GM23338 (cell line): ENCODE results near the gene GLS. TPM values are rescaled to one million over a fixed set of nuclear protein-coding genes. Genes with fewer than 3 reads are reported as not detected.

Source experiments
- ATAC-seq: fragments of 200-7000 bp; cut with Tn5 transposase; 3 replicates; pipeline ENCODE4 v1.9.1; 2020
- DNase-seq: peaks from one replicate; pipeline ENCODE4 v3.0.0-alpha.2; 2015; ENCODE audit warnings: low spot score
- H2AFZ ChIP-seq: fragments of 200-600 bp; sonication (generic); 2 replicates; pipeline ENCODE4 v1.8.0; 2016; ENCODE audit warnings: antibody characterized with exemption, mild to moderate bottlenecking, moderate library complexity
- H3F3A ChIP-seq: fragments of 200-600 bp; sonication (generic); replicated peaks from 2 replicates; pipeline ENCODE4 v1.8.0; 2017; ENCODE audit warnings: antibody characterized with exemption, mixed run types, low read depth
- H3K27ac ChIP-seq: fragments of 200-600 bp; sonication (generic); 2 replicates; pipeline ENCODE4 v1.6.1; 2016; ENCODE audit warnings: low read depth
- H3K27me3 ChIP-seq: fragments of 200-600 bp; sonication (generic); 2 replicates; pipeline ENCODE4 v1.8.0; 2016; ENCODE audit warnings: mild to moderate bottlenecking, mixed run types, moderate library complexity; ENCODE audit not compliant: insufficient read depth
- H3K36me3 ChIP-seq: fragments of 200-600 bp; sonication (generic); 2 replicates; pipeline ENCODE4 v1.8.0; 2016; ENCODE audit warnings: mild to moderate bottlenecking; ENCODE audit not compliant: insufficient read depth
- H3K4me1 ChIP-seq: fragments of 200-600 bp; sonication (generic); 2 replicates; pipeline ENCODE4 v1.8.0; 2016; ENCODE audit warnings: mild to moderate bottlenecking, moderate library complexity; ENCODE audit not compliant: insufficient read depth
- H3K4me2 ChIP-seq: fragments of 200-600 bp; sonication (generic); 2 replicates; pipeline ENCODE4 v1.7.1; 2017; ENCODE audit warnings: mixed run types
- H3K4me3 ChIP-seq: fragments of 200-600 bp; sonication (generic); 2 replicates; pipeline ENCODE4 v1.6.1; 2016; ENCODE audit warnings: mixed run types
- H3K79me2 ChIP-seq: fragments of 200-600 bp; sonication (generic); replicated peaks from 2 replicates; pipeline ENCODE4 v1.8.0; 2017; ENCODE audit warnings: mild to moderate bottlenecking; ENCODE audit not compliant: insufficient read depth
- H3K9me2 ChIP-seq: fragments of 200-600 bp; sonication (generic); 2 replicates; pipeline ENCODE4 v1.8.0; 2017; ENCODE audit not compliant: insufficient read depth
- H4K20me1 ChIP-seq: fragments of 200-600 bp; sonication (generic); replicated peaks from 2 replicates; pipeline ENCODE4 v1.8.0; 2017; ENCODE audit warnings: mild to moderate bottlenecking; ENCODE audit not compliant: insufficient read depth
- H3K27ac Mint-ChIP-seq: 2 replicates; pipeline ENCODE4 v1.8.0; 2020; ENCODE audit warnings: inconsistent platforms, mild to moderate bottlenecking, moderate library complexity, mixed read lengths
- H3K27me3 Mint-ChIP-seq: 3 replicates; pipeline ENCODE4 v1.8.0; 2022; ENCODE audit warnings: low read depth, mild to moderate bottlenecking, moderate library complexity, mixed read lengths, inconsistent platforms; ENCODE audit not compliant: insufficient read depth, poor library complexity
- H3K36me3 Mint-ChIP-seq: 3 replicates; pipeline ENCODE4 v1.8.0; 2021; ENCODE audit warnings: low read depth, mild to moderate bottlenecking, inconsistent platforms, moderate library complexity, mixed read lengths
- H3K4me1 Mint-ChIP-seq: 3 replicates; pipeline ENCODE4 v1.8.0; 2020; ENCODE audit warnings: mild to moderate bottlenecking, inconsistent platforms, mixed read lengths
- H3K4me3 Mint-ChIP-seq: 3 replicates; pipeline ENCODE4 v1.8.0; 2021; ENCODE audit warnings: moderate library complexity, mild to moderate bottlenecking, inconsistent platforms, mixed read lengths
- H3K9me3 Mint-ChIP-seq: 3 replicates; pipeline ENCODE4 v1.8.0; 2020; ENCODE audit warnings: moderate library complexity, mild to moderate bottlenecking, inconsistent platforms, mixed read lengths
- CREB1 ChIP-seq: fragments of 250-450 bp; sonication (Bioruptor Pico); IDR thresholded peaks from 2 replicates; pipeline ENCODE4 v1.5.0; 2020; ENCODE audit warnings: low read depth, mild to moderate bottlenecking, moderate library complexity
- CTCF ChIP-seq, 2 experiments: fragments of 200-600 bp in 1 of 2; sonication (generic) in 1 of 2; conservative IDR thresholded peaks; 2 replicates each; pipeline versions ENCODE4 v1.5.1 to v1.6.1; 2016 to 2017; ENCODE audit warnings: antibody characterized with exemption in 2 of 2, low read depth in 2 of 2, mild to moderate bottlenecking in 2 of 2, moderate library complexity in 1 of 2
- ETS1 ChIP-seq: IDR thresholded peaks from 2 replicates; pipeline ENCODE4 v1.6.1; 2016; ENCODE audit warnings: antibody characterized with exemption
- EZH2phosphoT487 ChIP-seq: fragments of 200-600 bp; sonication (generic); IDR thresholded peaks from one replicate; pipeline ENCODE4 v1.8.1; 2018; ENCODE audit warnings: antibody characterized with exemption; ENCODE audit not compliant: unreplicated experiment
- JUNB ChIP-seq: IDR thresholded peaks from one replicate; pipeline ENCODE4 v1.6.1; 2016; ENCODE audit warnings: antibody characterized with exemption; ENCODE audit not compliant: unreplicated experiment
- NANOG ChIP-seq: IDR thresholded peaks from 2 replicates; pipeline ENCODE4 v1.6.1; 2016; ENCODE audit warnings: antibody characterized with exemption, borderline replicate concordance
- POLR2AphosphoS5 ChIP-seq: IDR thresholded peaks from 2 replicates; pipeline ENCODE4 v1.6.1; 2016; ENCODE audit warnings: antibody characterized with exemption, low read depth
- STAT1 ChIP-seq: IDR thresholded peaks from one replicate; pipeline ENCODE4 v1.6.1; 2016; ENCODE audit warnings: antibody characterized with exemption; ENCODE audit not compliant: unreplicated experiment
- ZNF114 ChIP-seq: fragments of 250-450 bp; sonication (Bioruptor Pico); IDR thresholded peaks from 2 replicates; pipeline ENCODE4 v1.5.0; 2020; ENCODE audit warnings: mild to moderate bottlenecking, moderate library complexity
- ZNF331 ChIP-seq: fragments of 250-450 bp; sonication (Bioruptor Pico); IDR thresholded peaks from 2 replicates; pipeline ENCODE4 v1.5.0; 2020; ENCODE audit warnings: low read depth, mild to moderate bottlenecking, moderate library complexity
- polyA plus RNA-seq: library from polyadenylated mRNA; unstranded; fragments of >200 nt; fragmentation: Nextera tagmentation; extraction: Ambion mirVana; gene quantifications from 2 replicates; pipeline ENCODE4 v1.2.1, GENCODE V29; 2016
- total RNA-seq: library from RNA; depleted of rRNA; stranded (reverse); fragments of >200 nt; shearing (Covaris generic); gene quantifications from 2 replicates; pipeline ENCODE4 v1.2.3, GENCODE V29; 2014
- TF ChIP-seq, protein P1 (sequence below): fragments of 250-450 bp; sonication (Bioruptor Pico); IDR thresholded peaks from 2 replicates; pipeline ENCODE4 v1.5.0; 2020; ENCODE audit warnings: mild to moderate bottlenecking, moderate library complexity

GLS gene
- total and polyA plus RNA-seq, 2 experiments from 2014 or later = 38.1 to 172 TPM

DNA sequence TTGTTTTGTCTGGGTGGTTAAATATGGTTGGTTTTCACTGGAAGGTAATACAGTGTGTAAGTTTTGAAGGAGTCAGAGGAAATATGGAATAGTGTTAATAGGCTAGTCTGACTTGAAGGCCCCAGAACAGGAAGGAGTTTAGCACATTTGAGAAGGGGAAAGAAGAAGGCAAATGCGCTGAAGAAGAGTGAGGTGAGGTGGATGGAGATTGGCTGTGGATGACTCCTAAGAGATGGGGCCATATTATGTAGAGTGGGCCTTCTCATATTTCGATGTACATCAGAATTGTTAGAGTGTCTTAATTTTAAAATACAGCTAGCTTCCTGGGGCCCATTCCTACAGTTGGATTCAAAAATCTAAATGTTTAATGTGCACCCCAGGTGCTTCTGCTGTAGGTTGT is 61.0 kb downstream of the GLS start:
- H3K79me2 ChIP-seq = no peaks in the 10 kb centered on the region
- no peak overlapping the region for H3K27ac ChIP-seq
- Mint-ChIP-seq H3K27me3 (no peaks in the 10 kb centered on the region), H3K4me3 (no peak overlapping the region), H3K4me1 (peaks cover 27% of the 10 kb centered on the region; the same call in 2 of the 3 replicates), H3K9me3 (no peaks in the 10 kb centered on the region), H3K27ac (no peak overlapping the region), H3K36me3 (no peaks in the 10 kb centered on the region)
- no peak overlapping the region for H3K4me2 ChIP-seq
- DNase-seq = no peak
- H3K27me3 ChIP-seq = no peaks in the 10 kb centered on the region
- ATAC-seq = no peak
- H3K4me1 ChIP-seq = peaks cover 28% of the 10 kb centered on the region
- no peak overlapping the region for H2AFZ ChIP-seq
- no peaks in the 10 kb centered on the region for H3F3A ChIP-seq
- no peaks in the 10 kb centered on the region for H3K36me3 ChIP-seq
- H3K4me3 ChIP-seq = no peak overlapping the region
- TF ChIP-seq CREB1 (CRISPR knock-in tag) = no peak
- TF ChIP-seq EZH2phosphoT487 = no peak
- TF ChIP-seq, protein P1, sequence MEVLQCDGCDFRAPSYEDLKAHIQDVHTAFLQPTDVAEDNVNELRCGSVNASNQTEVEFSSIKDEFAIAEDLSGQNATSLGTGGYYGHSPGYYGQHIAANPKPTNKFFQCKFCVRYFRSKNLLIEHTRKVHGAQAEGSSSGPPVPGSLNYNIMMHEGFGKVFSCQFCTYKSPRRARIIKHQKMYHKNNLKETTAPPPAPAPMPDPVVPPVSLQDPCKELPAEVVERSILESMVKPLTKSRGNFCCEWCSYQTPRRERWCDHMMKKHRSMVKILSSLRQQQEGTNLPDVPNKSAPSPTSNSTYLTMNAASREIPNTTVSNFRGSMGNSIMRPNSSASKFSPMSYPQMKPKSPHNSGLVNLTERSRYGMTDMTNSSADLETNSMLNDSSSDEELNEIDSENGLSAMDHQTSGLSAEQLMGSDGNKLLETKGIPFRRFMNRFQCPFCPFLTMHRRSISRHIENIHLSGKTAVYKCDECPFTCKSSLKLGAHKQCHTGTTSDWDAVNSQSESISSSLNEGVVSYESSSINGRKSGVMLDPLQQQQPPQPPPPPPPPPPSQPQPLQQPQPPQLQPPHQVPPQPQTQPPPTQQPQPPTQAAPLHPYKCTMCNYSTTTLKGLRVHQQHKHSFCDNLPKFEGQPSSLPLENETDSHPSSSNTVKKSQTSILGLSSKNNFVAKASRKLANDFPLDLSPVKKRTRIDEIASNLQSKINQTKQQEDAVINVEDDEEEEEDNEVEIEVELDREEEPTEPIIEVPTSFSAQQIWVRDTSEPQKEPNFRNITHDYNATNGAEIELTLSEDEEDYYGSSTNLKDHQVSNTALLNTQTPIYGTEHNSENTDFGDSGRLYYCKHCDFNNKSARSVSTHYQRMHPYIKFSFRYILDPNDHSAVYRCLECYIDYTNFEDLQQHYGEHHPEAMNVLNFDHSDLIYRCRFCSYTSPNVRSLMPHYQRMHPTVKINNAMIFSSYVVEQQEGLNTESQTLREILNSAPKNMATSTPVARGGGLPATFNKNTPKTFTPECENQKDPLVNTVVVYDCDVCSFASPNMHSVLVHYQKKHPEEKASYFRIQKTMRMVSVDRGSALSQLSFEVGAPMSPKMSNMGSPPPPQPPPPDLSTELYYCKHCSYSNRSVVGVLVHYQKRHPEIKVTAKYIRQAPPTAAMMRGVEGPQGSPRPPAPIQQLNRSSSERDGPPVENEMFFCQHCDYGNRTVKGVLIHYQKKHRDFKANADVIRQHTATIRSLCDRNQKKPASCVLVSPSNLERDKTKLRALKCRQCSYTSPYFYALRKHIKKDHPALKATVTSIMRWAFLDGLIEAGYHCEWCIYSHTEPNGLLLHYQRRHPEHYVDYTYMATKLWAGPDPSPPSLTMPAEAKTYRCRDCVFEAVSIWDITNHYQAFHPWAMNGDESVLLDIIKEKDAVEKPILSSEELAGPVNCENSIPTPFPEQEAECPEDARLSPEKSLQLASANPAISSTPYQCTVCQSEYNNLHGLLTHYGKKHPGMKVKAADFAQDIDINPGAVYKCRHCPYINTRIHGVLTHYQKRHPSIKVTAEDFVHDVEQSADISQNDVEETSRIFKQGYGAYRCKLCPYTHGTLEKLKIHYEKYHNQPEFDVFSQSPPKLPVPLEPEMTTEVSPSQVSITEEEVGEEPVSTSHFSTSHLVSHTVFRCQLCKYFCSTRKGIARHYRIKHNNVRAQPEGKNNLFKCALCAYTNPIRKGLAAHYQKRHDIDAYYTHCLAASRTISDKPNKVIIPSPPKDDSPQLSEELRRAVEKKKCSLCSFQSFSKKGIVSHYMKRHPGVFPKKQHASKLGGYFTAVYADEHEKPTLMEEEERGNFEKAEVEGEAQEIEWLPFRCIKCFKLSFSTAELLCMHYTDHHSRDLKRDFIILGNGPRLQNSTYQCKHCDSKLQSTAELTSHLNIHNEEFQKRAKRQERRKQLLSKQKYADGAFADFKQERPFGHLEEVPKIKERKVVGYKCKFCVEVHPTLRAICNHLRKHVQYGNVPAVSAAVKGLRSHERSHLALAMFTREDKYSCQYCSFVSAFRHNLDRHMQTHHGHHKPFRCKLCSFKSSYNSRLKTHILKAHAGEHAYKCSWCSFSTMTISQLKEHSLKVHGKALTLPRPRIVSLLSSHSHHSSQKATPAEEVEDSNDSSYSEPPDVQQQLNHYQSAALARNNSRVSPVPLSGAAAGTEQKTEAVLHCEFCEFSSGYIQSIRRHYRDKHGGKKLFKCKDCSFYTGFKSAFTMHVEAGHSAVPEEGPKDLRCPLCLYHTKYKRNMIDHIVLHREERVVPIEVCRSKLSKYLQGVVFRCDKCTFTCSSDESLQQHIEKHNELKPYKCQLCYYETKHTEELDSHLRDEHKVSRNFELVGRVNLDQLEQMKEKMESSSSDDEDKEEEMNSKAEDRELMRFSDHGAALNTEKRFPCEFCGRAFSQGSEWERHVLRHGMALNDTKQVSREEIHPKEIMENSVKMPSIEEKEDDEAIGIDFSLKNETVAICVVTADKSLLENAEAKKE = no peak
- no peak for TF ChIP-seq ZNF114
- no peak for TF ChIP-seq ETS1
- TF ChIP-seq JUNB = no peak
- no peak for TF ChIP-seq POLR2AphosphoS5
- TF ChIP-seq NANOG = no peak
- no peak for TF ChIP-seq ZNF331 (CRISPR knock-in tag)
- no peak for TF ChIP-seq CTCF (conservative IDR thresholded peaks at IDR 0.05; ENCODE audit: low read depth in 2 of 2)
- TF ChIP-seq STAT1 = no peak
- no peaks in the 10 kb centered on the region for H3K9me2 ChIP-seq
- H4K20me1 ChIP-seq = no peaks in the 10 kb centered on the region
